NB4 (cell line): ENCODE data around the gene NTRK2.
A peak's percentile ranks its signal among the peaks of the same experiment; 100 is the strongest.

Experiments used
- DNase-seq: peaks from one replicate; pipeline ENCODE4 v3.0.0; 2010; ENCODE audit warnings: low read depth
- H3K4me3 ChIP-seq: one replicate; pipeline ENCODE4 v1.5.1; 2011; ENCODE audit warnings: mild to moderate bottlenecking, low read depth, low read length, moderate library complexity
- MAX ChIP-seq: IDR thresholded peaks from 2 replicates; pipeline ENCODE4 v1.6.1; 2011; ENCODE audit warnings: low read depth, low read length
- MYC ChIP-seq: IDR thresholded peaks from 2 replicates; pipeline ENCODE4 v1.6.1; 2011; ENCODE audit warnings: low read depth, low read length
- POLR2A ChIP-seq: IDR thresholded peaks from 2 replicates; pipeline ENCODE4 v1.6.1; 2011; ENCODE audit warnings: mild to moderate bottlenecking; ENCODE audit not compliant: insufficient read length; ENCODE audit errors: extremely low read depth
- TF ChIP-seq, protein P1 (sequence below): IDR thresholded peaks from one replicate; pipeline ENCODE4 v1.5.1; 2012; ENCODE audit warnings: low read depth, low read length

The NTRK2 gene

DNA sequence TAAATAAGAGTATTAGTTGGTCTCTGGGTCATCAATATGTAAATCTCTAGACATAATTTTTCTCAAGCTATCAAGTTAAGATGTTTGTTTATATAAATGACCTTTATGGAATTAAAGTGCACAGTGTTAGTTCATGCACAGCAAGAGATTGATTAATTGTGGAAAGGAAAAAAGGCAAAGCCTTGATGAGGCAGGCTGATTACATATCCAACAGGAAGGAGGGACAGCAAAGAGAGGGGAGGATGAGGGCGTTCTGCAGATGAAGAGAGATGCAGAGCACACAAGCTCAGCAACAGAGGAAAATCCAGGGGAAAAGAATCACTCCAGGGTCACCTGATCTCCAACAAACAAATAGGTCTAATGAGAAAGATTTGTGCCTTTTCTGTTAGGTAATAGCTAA lies 16.5 kb downstream of the NTRK2 start:
- TF ChIP-seq MAX (no peak), POLR2A (no peak), MYC (no peak)
- TF ChIP-seq, protein P1, sequence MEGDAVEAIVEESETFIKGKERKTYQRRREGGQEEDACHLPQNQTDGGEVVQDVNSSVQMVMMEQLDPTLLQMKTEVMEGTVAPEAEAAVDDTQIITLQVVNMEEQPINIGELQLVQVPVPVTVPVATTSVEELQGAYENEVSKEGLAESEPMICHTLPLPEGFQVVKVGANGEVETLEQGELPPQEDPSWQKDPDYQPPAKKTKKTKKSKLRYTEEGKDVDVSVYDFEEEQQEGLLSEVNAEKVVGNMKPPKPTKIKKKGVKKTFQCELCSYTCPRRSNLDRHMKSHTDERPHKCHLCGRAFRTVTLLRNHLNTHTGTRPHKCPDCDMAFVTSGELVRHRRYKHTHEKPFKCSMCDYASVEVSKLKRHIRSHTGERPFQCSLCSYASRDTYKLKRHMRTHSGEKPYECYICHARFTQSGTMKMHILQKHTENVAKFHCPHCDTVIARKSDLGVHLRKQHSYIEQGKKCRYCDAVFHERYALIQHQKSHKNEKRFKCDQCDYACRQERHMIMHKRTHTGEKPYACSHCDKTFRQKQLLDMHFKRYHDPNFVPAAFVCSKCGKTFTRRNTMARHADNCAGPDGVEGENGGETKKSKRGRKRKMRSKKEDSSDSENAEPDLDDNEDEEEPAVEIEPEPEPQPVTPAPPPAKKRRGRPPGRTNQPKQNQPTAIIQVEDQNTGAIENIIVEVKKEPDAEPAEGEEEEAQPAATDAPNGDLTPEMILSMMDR: no peak
- H3K4me3 ChIP-seq: no peak overlapping the region
- no peak for DNase-seq

GRCh38 chr9:84688956-84689355 lies 19.4 kb downstream of the NTRK2 start:
- no peak overlapping the region for H3K4me3 ChIP-seq
- TF ChIP-seq, protein P1: no peak
- TF ChIP-seq POLR2A (no peak), MAX (no peak), MYC (no peak)
- no peak for DNase-seq

GRCh38 chr9:84691634-84692033 lies 22.1 kb downstream of the NTRK2 start:
- no peak for DNase-seq
- no peak for TF ChIP-seq MYC
- TF ChIP-seq MAX: no peak
- TF ChIP-seq, protein P1: no peak
- TF ChIP-seq POLR2A: no peak
- no peak overlapping the region for H3K4me3 ChIP-seq

- DNase-seq: no peak
- H3K4me3 ChIP-seq: no peak overlapping the region
- TF ChIP-seq, protein P1: no peak
- TF ChIP-seq MYC (no peak), POLR2A (no peak), MAX (no peak)
These were observed 24.7 kb downstream of the NTRK2 start for GRCh38 chr9:84694248-84694647.

- TF ChIP-seq, protein P1: no peak
- TF ChIP-seq MYC (no peak), POLR2A (no peak), MAX (no peak)
- DNase-seq: no peak
- no peak overlapping the region for H3K4me3 ChIP-seq
These were observed 27.5 kb downstream of the NTRK2 start for GRCh38 chr9:84697042-84697441.

DNA sequence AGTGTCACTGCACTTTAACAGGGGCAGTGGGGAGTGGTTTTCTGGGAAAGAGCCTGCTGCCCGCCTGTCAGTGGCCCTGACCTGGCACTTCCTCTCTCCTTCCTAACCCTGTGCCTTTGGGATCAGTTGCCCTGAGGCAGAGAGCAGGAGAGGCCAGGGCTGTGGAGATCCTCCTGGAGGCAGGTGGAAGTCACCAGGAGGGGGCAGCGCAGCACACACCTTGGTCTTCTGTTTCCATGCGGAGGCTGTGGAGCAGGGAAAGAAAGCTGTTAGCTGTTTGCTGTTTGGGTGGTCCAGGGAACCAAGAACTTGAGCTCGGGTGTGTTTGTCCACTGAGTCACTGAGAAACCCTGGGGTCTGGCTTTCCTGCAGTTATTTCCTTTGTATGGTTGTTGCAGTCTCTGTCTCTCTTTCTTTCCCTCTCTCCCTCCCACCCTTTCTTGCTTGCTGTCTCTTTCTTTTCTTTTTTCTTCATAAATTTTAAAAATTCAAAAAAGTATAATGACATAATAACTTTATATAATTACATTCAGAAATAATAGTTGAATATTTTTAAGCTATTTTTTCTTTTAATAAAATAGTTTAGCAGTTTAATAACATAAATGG lies 28.1 kb downstream of the NTRK2 start:
- H3K4me3 ChIP-seq: no peak overlapping the region
- TF ChIP-seq MAX (0 out of 2 replicates have a peak, but pooled peaks have one; percentile 17), MYC (no peak), POLR2A (no peak)
- TF ChIP-seq, protein P1: peak; percentile 68
- DNase-seq: peak; percentile 42
